T-helper 1 cell treated with Interleukin-12 subunit alpha and Interleukin-12 subunit beta and Interleukin-4 antibody, amounts not matched to agents 30 ng/mL and 1 ng/mL, for 36 hours (primary cell): Measurements from ENCODE around the gene CYB561D2. TPM values are rescaled to one million over a fixed set of nuclear protein-coding genes. Genes with fewer than 3 reads are reported as not detected.
"Not testable (repeated sequence)": the region's sequence is repeated elsewhere in the genome, so short reads cannot be mapped to it uniquely, and the experiment has no call there.

Experiments used
- intact Hi-C: fragments of 100-400 bp; cut with micrococcal nuclease; formaldehyde crosslinking; loops from one replicate; pipeline ENCODE4 v1.15.1; 2024
- total RNA-seq: library from RNA; stranded (reverse); gene quantifications from 2 replicates; pipeline ENCODE4 v1.2.3, GENCODE V29; 2022

The CYB561D2 gene
- total RNA-seq, result 44.4 and 45.6 TPM in 2 replicates

GRCh38 chr3:50350527-50351322, at the start of gene CYB561D2, which contains the start of gene NPRL2:
CYB561D2 (plus strand) TSS chr3:50350862; CDS start chr3:50351434, 572 bp downstream.
NPRL2 (minus strand) TSS chr3:50350775; CDS start chr3:50350652, 123 bp downstream.
- intact Hi-C loops, result loop anchor here (1.0 to 10.0 kb wide), 14 partner anchors 9 to 1704 kb away; partner anchors contain the start of genes DUSP7, HEMK1, HYAL3 and IFRD2

GRCh38 chr3:50302095-50303012, 48.3 kb upstream of the CYB561D2 start:
- intact Hi-C loops, result no loop called here

- intact Hi-C loops, result no loop called here
These were observed 47.4 kb upstream of the CYB561D2 start, which contains the start of gene HYAL1 for GRCh38 chr3:50303013-50303815. HYAL1 (minus strand) TSS chr3:50303574; CDS start chr3:50302956, 618 bp downstream.

GRCh38 chr3:50304601-50305000, 46.1 kb upstream of the CYB561D2 start:
- intact Hi-C loops, result no loop called here

- intact Hi-C loops, result not testable (repeated sequence)
These were observed 38.6 kb upstream of the CYB561D2 start for GRCh38 chr3:50312041-50312440.

GRCh38 chr3:50314342-50314741, 36.3 kb upstream of the CYB561D2 start:
- intact Hi-C loops, result no loop called here

GRCh38 chr3:50314816-50315215, 35.8 kb upstream of the CYB561D2 start:
- intact Hi-C loops, result no loop called here

- intact Hi-C loops, result no loop called here
These were observed 33.9 kb upstream of the CYB561D2 start for GRCh38 chr3:50316657-50317242.

- intact Hi-C loops, result no loop called here
These were observed 33.4 kb upstream of the CYB561D2 start for GRCh38 chr3:50317300-50317699.

- intact Hi-C loops, result no loop called here
These were observed 32.5 kb upstream of the CYB561D2 start for GRCh38 chr3:50318163-50318562.

- intact Hi-C loops, result no loop called here
These were observed 32.0 kb upstream of the CYB561D2 start for GRCh38 chr3:50318615-50319014.

- intact Hi-C loops, result no loop called here
These were observed 31.3 kb upstream of the CYB561D2 start for GRCh38 chr3:50319181-50319893.

- intact Hi-C loops, result loop anchor here (2.0 to 10.0 kb wide), 3 partner anchors 17 to 905 kb away; partner anchors contain the start of genes GNAT1, RHOA and TCTA
These were observed 30.6 kb upstream of the CYB561D2 start for GRCh38 chr3:50319894-50320625.

- intact Hi-C loops, result loop anchor here (1.0 to 10.0 kb wide), 8 partner anchors 16 to 906 kb away; partner anchors contain the start of genes CYB561D2, GNAT1, HYAL3 and IFRD2
These were observed 29.8 kb upstream of the CYB561D2 start for GRCh38 chr3:50320853-50321335.

- intact Hi-C loops, result loop anchor here (1.0 to 10.0 kb wide), 8 partner anchors 15 to 907 kb away; partner anchors contain the start of genes CYB561D2, GNAT1, HYAL3 and IFRD2
These were observed 29.1 kb upstream of the CYB561D2 start for GRCh38 chr3:50321336-50322114.

- intact Hi-C loops, result loop anchor here (5.0 to 10.0 kb wide), 2 partner anchors 130 to 907 kb away; partner anchors contain the start of genes GNAT1, RHOA and TCTA
These were observed 28.6 kb upstream of the CYB561D2 start for GRCh38 chr3:50322115-50322385.

GRCh38 chr3:50322386-50323091, 28.1 kb upstream of the CYB561D2 start, which contains the start of gene HYAL2:
HYAL2 (minus strand) TSS chr3:50322745; CDS start chr3:50320489, 2,256 bp downstream.
- intact Hi-C loops, result loop anchor here (5.0 to 10.0 kb wide), 2 partner anchors 130 to 908 kb away; partner anchors contain the start of genes GNAT1, RHOA and TCTA
